Stimulated activated CD8-positive, alpha-beta memory T cell treated with anti-CD3 and anti-CD28 coated beads, Interleukin-7, amount 100 ng/mL, for 4 hours (primary cell): ENCODE results near the gene SEPTIN3.

Experiments
- DNase-seq, 2 donors: peaks; one replicate each; pipeline ENCODE4 v3.0.0-alpha.2; 2020; ENCODE audit warnings: low read depth in 2 of 2

The SEPTIN3 gene

GRCh38 chr22:41975299-41976069, 6.2 kb downstream of the SEPTIN3 start:
- no peak for DNase-seq

DNA sequence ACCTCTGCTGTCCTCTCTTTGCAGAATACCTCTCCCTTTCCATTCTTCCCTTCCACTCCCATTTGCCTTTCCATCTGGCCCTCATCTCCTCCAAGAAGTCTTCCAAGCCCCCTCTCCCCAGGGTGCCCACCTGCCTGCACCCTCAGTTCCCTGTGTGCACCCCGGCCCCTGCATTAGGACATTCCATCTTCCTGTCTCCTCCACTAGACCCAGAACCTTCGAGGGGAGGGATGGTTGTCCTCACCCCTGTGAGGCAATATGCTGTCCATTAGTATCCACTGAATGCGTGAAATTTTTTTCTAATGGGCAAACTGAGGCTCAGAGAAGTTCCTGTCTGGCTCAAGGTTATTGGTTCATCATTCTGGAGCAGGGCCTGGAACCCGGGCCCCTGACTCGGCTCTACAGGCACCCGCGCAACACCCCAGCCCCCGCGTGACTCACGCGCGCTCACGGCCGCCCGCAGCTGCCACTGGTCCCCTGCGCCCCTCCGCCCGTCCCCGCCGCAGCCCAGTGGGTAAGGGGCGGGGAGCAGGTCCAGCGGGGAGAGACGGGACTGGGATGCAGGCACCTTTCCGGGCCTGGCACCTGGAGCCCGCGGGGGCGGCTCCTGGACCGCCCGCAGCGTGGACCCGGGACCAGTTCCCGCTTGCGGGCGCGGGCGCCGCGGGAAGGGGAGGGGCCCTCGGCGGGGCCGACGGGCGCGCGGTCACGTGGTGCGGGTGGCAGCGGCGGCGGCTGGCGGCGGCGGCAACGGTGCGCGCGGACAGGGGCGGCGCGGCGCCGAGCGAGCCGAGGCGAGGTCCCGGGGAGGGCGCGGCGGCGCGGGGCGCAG, 7.0 kb downstream of the SEPTIN3 start:
- peak in 1 of 2 donors; percentile 34 for DNase-seq

DNA sequence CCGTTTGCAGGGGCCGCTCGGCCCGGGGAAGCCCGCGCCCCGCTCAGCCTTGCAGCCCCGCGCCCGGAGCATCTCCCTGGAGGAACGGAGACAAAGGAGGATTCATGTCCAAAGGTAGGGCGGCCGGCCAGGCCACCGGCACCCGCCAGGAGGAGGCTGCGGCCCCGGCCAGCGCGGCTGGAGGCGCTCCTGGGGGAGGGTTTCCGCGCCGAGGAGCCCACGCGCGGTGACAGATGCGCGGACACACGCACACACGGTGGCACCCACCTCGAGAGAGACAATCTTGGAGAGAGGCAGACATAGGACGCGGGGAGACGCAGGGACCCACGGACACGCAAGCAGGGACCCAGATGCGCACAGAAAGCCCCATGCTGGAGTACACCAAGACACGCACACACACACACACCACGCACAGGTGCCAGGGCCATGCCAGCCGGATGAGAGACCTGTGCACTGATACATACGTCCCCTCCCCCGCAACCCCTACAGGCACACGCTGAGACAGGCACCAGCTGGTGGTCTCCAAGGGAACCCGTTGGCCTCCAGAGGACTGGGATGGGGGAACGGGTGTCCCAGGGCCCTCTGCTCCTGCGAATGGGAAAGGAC, 7.8 kb downstream of the SEPTIN3 start:
- DNase-seq: no peak

DNA sequence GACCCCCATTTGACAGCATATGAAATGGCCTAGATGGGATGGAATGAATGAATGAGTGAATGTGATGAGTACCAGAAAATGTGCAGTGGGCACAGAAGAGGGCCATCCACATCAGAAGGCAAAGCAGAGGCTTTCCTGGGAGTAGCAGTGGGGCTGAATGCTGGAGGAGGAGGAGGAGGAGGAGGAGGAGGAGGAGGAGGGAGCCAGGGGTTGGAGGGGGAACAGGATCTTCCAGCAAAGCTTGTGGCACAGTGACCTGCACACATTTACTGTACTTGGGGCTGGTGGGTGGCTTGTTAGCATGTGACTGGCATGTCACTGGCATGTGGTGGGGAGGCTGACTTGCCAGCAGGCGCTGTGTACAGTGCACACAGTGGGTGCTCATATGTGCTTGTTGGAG, 9.5 kb downstream of the SEPTIN3 start:
- no peak for DNase-seq

DNA sequence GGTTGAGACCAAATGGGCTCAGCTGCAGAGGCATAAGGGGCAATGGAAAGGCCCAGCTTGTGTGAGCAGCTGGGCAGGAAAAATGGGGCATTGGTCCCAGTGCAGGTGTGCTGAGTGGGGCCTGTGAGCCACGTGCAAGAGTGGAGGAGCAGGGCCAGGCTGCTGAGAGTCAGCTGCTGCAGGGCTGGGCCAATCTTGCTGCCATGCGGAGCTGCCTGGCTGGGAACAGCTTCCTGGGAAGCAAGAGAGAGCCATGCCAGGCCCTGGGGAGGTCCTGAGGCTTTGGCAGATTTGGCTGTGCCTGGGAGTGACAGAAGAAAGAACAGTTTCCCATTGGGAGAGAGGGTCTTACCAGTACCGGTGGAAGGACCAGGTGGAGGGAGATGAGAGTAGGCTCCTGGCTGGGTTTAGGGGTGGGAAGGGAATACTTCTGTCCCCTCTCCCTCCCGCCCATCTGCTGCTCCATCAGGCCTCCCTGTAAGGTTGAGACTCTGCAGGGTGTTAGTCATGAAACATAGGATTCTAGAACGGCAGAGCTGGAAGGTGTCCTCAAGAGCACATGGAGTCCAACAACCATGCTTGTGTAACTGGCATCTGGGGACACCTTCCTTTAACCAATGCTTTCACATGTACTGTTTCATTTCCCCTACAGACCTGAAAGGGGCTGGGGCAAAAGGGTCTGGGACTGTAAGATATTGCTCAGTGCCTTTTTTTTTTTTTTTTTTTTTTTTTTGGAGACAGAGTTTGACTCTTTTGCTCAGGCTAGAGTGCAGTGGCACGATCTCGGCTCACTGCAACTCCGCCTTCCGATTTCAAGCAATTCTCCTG, 10.4 kb downstream of the SEPTIN3 start:
- DNase-seq: no peak

GRCh38 chr22:41982865-41983264, 13.6 kb downstream of the SEPTIN3 start:
- DNase-seq: no peak

DNA sequence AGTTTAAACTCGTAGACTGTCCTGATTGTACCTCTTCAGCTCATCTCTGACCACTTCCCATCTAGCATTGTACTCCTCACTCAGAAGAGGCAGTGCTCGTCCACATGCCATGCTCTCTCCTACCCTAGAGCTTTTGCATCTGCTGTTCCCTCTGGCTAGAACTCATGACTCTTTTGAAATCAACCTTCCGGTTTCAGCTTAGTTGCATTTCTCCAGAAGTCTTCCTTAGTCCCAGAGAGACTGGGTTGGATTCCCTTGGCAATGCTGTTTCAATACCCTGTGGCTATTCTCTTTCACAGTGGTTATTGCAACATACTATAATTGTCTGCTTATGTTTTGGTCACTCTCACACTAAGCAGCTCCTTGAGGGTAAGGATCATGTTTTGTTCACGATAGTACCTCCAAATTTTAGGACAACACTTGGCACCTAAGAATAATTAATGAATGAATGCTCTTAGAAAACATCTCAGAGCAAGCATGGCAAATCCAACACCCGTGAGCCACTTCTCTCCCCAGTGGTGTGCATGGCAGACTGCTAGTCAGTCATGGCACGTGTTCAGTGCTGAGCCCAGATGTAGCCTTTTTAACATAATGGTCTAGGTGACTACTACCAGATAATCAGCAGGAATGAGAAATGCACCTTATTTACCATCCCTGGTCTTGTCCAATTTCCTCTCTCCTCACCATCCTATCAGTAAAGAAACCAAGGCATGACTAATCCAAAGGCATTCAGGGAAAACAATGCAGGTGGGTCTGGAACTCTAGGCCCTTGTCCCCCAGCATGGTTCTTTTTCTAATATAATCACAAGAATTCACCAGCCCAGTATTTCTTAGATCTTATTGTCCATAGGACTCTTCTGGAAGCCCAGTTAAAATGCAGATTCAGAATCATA, 14.5 kb downstream of the SEPTIN3 start:
- DNase-seq: no peak

DNA sequence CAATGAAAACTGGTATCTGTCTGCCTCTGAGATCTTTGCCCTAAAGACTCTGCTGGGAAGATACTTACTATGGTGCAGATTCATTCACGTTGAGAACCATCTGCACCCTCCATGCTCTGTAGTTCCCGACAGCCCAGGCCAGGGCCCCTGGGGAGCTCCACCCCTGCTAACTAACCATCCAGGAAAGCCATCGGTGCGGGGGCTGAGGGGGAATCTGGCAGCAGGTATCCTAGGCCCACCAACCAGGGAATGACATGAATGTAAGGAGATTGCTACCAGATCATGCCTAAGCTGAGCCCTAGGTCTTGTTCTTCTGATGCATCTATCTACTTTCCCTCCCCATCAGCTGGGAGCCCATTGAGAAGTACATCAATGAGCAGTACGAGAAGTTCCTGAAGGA, 18.0 kb downstream of the SEPTIN3 start:
- DNase-seq: no peak

DNA sequence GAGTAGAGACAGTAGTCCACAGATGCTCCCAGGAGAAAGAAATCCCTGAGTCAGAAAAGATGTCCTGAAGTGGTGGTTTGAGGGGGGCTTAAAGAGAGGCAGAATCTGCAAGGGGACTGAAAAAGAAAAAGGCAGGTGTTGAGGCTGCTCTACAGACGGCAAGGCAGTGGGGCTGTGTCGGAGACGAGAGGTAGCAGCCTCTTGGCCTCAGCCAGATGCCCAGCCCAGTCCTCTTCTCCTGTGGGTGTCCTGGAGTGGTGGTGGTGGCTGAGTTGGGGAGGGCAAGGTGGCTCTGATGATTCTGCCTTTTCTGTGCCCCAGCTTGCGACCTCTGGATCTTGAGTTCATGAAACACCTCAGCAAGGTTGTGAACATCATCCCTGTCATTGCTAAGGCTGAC, 20.0 kb downstream of the SEPTIN3 start:
- no peak for DNase-seq

- no peak for DNase-seq
Observed at GRCh38 chr22:41991111-41991510, 21.9 kb downstream of the SEPTIN3 start.

GRCh38 chr22:41992496-41992895, 23.3 kb downstream of the SEPTIN3 start:
- DNase-seq: no peak

DNA sequence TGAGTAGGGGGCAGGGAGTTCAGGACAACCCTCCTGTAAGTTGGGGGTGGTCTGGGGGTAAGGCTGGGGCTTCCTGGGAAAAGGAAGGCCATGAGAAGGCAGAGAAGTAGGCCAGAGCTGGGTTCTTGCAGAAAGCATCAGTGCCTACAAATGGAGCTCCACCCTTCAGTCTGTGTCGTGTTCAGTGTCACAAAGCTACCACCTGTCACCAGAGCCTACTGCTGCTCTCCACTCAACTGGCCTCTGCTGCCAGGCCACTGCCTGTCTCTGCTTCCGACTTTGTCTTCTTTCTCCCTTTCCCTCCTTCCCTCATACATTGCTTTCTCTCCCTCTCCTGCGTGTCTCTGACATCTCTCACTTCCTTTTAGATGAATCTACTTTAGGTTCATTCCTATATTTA, 26.0 kb downstream of the SEPTIN3 start:
- DNase-seq: no peak

DNA sequence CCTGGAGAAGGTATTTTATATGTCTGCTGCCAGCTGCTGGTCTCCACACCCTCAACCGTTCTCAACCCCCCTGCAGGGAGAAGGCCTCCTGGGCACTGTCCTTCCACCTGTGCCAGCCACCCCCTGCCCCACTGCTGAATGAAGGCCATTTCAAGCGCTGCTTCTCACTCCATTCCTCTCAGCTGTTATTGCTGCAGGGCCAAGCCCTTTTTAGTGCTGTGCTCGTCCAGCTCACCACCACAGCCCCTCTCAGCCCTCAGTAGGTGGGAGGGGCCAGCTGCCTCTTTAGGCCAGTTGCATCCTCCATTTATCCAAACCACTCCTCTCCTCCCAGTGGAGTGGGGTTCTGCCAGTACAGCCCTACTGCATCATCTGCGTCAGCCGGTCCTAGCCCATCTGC, 27.6 kb downstream of the SEPTIN3 start:
- no peak for DNase-seq

- DNase-seq: peak; percentile 85 to 86
Observed at GRCh38 chr22:41998361-41999261, 29.4 kb downstream of the SEPTIN3 start, which contains the start of gene WBP2NL. TSS of gene WBP2NL (plus strand) at chr22:41998788. CDS start at chr22:41998819, 31 bp downstream.

DNA sequence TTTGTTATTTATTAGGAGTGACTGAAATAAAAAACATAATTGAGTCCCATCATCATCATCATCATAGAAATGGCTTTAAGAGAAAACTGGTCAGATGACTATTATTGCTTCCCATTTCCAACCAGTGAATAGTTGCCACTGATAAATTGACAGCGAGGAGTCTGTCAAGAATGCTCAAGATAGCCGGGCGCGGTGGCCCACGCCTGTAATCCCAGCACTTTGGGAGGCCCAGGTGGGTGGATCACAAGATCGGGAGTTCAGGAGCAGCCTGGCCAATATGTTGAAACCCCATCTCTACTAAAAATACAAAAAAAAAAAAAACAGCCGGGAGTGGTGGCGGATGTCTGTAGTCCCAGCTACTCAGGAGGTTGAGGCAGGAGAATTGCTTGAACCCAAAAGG, 31.2 kb downstream of the SEPTIN3 start:
- no peak for DNase-seq

DNA sequence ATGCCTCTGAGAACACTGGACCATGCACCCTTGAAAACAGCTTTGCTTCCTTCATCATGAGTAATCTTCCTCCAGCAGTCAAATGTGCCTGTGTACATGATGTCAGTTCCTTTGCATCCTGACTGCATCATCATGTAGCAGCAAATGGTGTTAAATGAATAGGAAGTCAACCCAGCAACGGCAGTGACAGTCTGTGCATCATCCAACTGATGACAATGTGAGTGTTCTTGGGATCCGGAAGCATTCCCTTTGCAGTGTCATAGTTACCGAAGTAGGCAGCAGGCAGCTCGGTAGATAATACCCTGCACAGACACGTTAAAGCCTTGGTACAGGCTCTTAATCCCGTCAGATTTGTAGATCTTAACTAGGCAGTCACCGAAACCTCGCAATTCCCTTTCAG, 31.9 kb downstream of the SEPTIN3 start:
- no peak for DNase-seq

DNA sequence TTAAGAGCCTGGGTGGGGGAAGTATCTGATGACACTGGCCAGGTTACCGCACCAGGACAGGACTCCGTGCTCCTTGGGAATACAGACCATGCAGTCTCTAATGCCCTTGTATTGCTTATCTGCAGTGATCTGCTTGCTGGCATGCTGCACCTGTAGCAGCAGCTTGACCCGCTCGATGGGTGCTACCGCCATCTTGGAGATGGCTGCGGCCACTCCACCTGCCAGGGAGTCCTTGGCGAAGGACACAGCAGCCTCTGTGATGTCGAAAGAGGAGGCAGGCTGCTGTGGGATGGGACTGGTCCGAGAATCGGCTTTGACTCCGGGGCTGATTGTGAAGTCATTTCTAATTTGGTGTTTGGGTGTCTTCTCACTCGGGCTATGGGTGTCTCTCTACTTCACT, 32.5 kb downstream of the SEPTIN3 start:
- DNase-seq: no peak

- DNase-seq: no peak
Observed at GRCh38 chr22:42007922-42008321, 38.7 kb downstream of the SEPTIN3 start.

GRCh38 chr22:42010778-42011177, 41.5 kb downstream of the SEPTIN3 start:
- DNase-seq: no peak

DNA sequence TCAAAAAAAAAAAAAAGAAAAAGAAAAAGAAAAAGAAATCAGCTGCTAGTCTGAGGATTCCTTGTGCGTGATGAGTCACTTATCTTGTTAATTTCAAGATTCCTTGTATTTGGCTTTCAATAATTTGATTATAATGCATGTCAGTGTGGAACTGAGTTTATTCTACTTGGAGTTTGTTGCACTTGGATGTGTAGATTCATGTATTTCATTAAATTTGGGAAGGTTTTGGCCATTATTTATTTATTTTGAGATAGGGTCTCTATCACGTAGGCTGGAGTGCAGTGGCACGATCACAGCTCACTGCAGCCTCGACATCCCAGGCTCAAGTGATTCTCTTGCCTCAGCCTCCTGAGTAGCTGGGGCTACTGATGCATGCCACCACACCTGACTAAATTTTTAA, 44.1 kb downstream of the SEPTIN3 start:
- no peak for DNase-seq
